HG03159 (cell line): Measurements from ENCODE around the gene AXIN2.

Experiments
- ATAC-seq: cut with Tn5 transposase; IDR thresholded peaks from one replicate; pipeline ENCODE4 v1.9.1; 2021; ENCODE audit warnings: mild to moderate bottlenecking, moderate library complexity; ENCODE audit not compliant: unreplicated experiment

Gene AXIN2

GRCh38 chr17:65556014-65556909 lies 5.2 kb downstream of the AXIN2 start:
- ATAC-seq: no peak

GRCh38 chr17:65554553-65555223 lies 6.8 kb downstream of the AXIN2 start:
- ATAC-seq: no peak

- ATAC-seq: no peak
Measured at GRCh38 chr17:65553646-65554552, 7.5 kb downstream of the AXIN2 start.

DNA sequence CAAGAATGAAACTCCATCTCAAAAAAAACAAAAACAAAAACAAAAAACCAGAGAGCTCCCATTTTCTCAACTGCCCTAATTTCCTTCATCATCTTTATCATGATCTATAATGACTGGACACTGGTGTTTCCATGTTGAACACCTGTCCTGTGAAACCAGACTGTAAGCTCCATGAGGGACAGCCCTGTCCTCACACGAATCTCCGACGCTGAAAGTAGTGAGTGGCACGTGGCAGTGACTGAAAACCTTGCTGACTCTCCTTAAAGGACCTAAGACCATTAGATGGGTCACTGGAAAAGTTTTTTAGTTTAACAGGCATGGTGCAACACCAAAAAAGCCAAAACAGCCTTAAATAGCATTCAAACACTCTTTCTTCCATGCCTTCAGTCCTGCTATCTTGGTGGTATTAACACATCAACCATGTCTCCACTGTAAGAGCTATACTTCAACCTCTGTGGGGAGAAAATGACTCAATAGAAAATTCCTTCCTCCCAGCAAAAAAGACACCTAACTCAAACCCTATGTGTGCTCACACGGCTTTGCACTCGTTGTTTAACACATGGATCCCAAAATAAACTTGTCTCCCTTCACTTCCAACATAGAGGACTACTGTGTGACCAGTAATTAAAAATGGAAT lies 8.3 kb downstream of the AXIN2 start:
- no peak for ATAC-seq

DNA sequence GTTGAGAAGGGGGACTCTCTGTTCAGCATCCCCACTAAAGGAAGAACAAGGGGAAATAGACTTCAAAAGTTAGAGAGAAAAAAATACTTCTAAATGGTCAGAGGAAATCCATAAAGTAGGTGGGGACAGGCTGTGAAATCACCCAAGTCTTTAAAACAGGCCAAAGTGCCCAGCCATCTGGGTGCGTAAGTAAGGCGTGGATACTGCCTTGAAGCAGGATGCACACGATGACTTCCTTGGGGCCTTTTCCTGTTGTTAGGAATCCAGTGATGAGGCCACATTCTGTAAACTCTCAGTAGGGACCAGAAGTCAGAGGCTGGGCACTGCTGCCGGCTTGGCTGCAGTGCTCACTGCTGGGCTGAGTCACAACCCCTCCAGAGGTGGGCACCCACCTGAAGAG lies 9.2 kb downstream of the AXIN2 start:
- no peak for ATAC-seq

DNA sequence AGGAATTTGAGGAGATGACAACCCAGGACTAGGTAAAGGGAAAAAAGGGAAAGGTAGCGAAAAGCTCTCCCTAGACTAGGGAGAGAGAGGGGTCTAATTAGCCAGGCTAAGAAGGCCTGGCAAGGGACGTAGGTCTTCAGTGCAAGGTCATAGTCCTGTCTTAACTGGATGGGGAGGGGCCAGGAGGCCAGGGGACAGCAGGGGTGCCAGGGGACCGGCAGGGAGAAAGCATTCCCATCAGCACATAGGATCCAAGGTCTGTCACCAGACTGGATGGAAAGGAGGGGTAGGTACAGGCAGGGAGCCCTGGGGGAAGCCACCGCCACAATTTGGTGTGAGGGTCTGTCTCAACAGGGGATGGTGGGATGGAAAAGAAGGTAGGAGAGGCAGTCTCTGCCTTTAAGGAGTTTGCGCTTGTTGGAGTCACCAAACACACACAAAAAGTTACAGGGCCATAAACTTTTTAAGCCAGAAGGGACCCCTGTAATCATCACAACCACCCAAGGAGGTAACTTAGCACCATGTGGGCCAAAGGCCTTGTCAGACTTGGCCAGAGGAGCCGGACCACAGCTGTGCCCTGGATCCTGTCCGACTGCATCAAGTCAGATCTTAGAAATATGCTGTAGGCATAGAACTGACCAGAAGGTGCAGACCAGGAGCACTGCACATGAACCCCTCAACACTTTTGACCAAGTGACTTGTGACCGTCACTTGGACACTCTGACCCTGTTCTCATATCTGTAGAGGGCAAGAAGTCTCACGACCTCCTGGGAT lies 10.0 kb downstream of the AXIN2 start:
- no peak for ATAC-seq

- ATAC-seq: no peak
Measured at GRCh38 chr17:65550758-65551157, 10.7 kb downstream of the AXIN2 start.

- no peak for ATAC-seq
Measured at GRCh38 chr17:65550075-65550662, 11.3 kb downstream of the AXIN2 start.

- no peak for ATAC-seq
Measured at GRCh38 chr17:65548269-65548969, 13.0 kb downstream of the AXIN2 start.

- no peak for ATAC-seq
Measured at GRCh38 chr17:65547253-65547670, 14.2 kb downstream of the AXIN2 start.

- ATAC-seq: no peak
Measured at GRCh38 chr17:65546579-65546978, 14.9 kb downstream of the AXIN2 start.

DNA sequence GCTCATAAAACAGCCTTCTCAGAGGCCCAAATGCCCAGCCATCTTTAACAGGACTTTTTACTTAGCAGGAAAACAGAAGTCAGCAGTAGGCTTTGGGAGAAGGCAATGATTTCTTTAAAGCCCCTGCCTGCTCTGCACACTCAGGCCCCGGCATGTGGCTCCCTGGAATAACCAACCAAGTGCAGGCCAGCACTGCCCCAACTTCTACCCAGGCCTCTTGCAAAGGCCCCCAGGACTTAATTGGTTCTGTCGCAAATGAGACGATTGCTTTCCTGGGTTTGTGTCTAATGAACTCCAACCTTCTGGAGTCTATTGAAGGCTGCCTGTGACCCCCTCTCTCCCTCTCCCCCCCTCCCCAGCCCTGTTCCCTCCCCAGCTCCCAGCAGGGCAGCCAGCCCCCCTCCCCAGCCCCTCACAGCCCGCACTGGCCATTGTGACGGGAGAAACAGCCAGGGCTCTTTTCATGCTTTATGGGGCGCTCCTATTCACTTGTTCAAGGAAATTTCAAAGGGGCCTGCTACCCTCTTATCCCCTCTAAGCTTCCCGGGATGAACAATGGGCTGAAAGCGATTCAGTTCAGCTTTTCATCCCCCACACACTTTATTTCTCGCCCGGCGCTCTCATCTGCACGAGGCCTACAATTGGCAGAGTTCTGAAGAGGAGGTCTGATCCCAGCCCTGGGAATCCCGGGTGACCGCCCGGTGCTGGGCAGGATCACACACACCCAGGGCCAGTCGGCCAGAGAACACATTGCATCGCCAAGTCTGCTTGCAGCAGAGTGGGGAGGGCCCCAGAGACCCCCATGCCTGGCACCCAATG lies 15.5 kb downstream of the AXIN2 start:
- no peak for ATAC-seq

DNA sequence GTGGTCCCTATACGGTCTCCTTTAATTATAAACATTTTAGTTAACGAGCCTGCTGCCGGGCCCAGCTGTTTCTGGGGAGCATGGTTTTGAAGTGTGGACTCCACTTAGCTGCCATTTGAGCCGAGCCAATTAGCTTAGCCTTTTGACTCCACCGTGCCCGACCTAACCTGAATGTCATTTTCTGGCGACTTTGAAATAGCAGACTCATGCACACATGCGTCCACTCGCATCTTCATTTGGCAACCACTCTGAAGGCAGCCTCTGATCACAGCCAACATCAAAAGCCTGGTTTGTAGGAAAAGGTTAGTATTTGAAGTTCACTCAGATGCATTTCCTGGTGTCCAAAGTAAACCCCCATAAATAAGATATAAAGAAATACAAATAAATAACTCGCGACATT lies 16.8 kb downstream of the AXIN2 start:
- no peak for ATAC-seq

- ATAC-seq: no peak
Measured at GRCh38 chr17:65542610-65543009, 18.8 kb downstream of the AXIN2 start.

- ATAC-seq: no peak
Measured at GRCh38 chr17:65542067-65542466, 19.4 kb downstream of the AXIN2 start.

DNA sequence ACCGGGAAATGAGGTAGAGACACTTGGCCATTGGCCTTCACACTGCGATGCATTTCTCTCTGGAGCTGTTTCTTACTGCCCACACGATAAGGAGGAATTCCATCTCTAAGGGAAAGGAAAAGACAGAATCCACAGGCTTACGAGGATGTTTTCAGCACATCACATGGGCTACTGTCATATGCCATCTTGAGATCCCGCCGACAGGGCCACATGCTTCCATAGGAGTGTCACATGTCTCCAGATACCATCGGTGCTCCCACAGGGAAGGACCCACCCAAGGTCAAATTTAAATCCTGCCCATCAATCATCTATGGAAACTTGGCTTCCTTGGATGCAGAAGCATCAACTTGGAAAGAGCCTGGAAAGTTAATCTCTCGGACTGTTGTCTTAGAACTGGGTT lies 20.0 kb downstream of the AXIN2 start:
- ATAC-seq: no peak

DNA sequence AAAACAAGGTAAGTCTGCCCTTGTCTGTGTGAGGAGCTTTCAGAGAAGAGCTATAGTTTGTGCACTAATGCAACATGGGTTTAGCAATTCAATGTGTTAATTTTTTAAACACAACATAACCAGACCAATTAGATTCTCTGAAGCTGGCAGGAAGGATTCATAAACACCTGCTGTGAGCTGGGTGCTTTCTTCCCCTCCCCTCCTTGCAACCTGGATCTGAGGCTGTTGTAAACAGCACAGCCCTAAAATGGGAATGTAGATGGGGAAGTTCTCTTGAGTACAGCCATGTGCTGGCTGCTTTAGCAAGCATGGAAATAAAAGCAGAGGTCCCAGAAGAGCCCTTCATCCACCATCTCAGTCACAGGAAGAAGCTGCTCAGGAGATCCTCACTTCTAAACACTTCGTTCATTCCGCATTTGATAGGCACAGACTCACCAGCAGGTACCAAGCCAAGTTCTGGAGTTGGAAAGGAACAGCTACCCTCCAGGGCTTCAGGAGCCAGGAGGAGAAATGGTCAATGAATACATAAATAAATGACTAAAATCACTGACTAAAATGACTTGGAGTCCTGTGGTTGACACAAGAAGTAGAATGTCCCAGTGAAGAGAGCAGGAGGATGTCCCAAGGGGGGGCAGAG lies 21.7 kb downstream of the AXIN2 start:
- ATAC-seq: no peak
